HL-60 (cell line): ENCODE measurements around the gene L3MBTL2.

ENCODE experiments used
- DNase-seq, 2 experiments: peaks; one replicate each; pipeline ENCODE4 v3.0.0-alpha.2; 2010 to 2020; ENCODE audit warnings: low read depth in 1 of 2, low spot score in 1 of 2
- H3K27ac ChIP-seq: fragments of 250-450 bp; sonication (Bioruptor Pico); replicated peaks from 2 replicates; pipeline ENCODE4 v1.5.1; 2020; ENCODE audit warnings: mild to moderate bottlenecking, moderate library complexity
- H3K27me3 ChIP-seq: fragments of 250-450 bp; sonication (Bioruptor Pico); 2 replicates; pipeline ENCODE4 v1.5.1; 2021; ENCODE audit warnings: mild to moderate bottlenecking, moderate library complexity; ENCODE audit not compliant: insufficient read depth, poor library complexity, severe bottlenecking
- H3K4me3 ChIP-seq: replicated peaks from 2 replicates; pipeline ENCODE4 v1.5.1; 2011; ENCODE audit warnings: mild to moderate bottlenecking, control low read depth, low read length; ENCODE audit not compliant: insufficient read depth
- CTCF ChIP-seq: IDR thresholded peaks from one replicate; pipeline ENCODE4 v1.5.1; 2011; ENCODE audit warnings: low read length, control low read depth, inconsistent platforms; ENCODE audit not compliant: insufficient read depth
- GABPA ChIP-seq: IDR thresholded peaks from 2 replicates; pipeline ENCODE4 v1.6.1; 2012; ENCODE audit warnings: low read depth
- POLR2AphosphoS5 ChIP-seq: IDR thresholded peaks from 2 replicates; pipeline ENCODE4 v1.6.1; 2012; ENCODE audit warnings: low read depth
- REST ChIP-seq: IDR thresholded peaks from 2 replicates; pipeline ENCODE4 v1.6.1; 2012; ENCODE audit warnings: low read depth; ENCODE audit not compliant: insufficient replicate concordance
- SPI1 ChIP-seq: IDR thresholded peaks from 2 replicates; pipeline ENCODE4 v1.6.1; 2012; ENCODE audit warnings: low read depth, mild to moderate bottlenecking, borderline replicate concordance

The L3MBTL2 gene

GRCh38 chr22:41247703-41248102 lies 42.6 kb downstream of the L3MBTL2 start:
- no peak overlapping the region for H3K4me3 ChIP-seq
- H3K27ac ChIP-seq = no peak overlapping the region
- TF ChIP-seq REST (no peak), CTCF (no peak), POLR2AphosphoS5 (no peak), SPI1 (no peak), GABPA (no peak)
- H3K27me3 ChIP-seq = no peaks in the 10 kb centered on the region
- no peak for DNase-seq

GRCh38 chr22:41248314-41248713 lies 43.2 kb downstream of the L3MBTL2 start:
- TF ChIP-seq GABPA = no peak
- TF ChIP-seq SPI1 = no peak
- TF ChIP-seq CTCF = no peak
- no peak for TF ChIP-seq REST
- no peak for TF ChIP-seq POLR2AphosphoS5
- H3K27ac ChIP-seq = no peak overlapping the region
- H3K27me3 ChIP-seq = no peaks in the 10 kb centered on the region
- DNase-seq = no peak
- H3K4me3 ChIP-seq = no peak overlapping the region

GRCh38 chr22:41248758-41249157 lies 43.6 kb downstream of the L3MBTL2 start:
- TF ChIP-seq REST = no peak
- no peak for TF ChIP-seq POLR2AphosphoS5
- TF ChIP-seq GABPA = no peak
- TF ChIP-seq SPI1 = no peak
- no peak for TF ChIP-seq CTCF
- H3K27me3 ChIP-seq = no peaks in the 10 kb centered on the region
- DNase-seq = no peak
- no peak overlapping the region for H3K27ac ChIP-seq
- H3K4me3 ChIP-seq = no peak overlapping the region
